ENCODE results near the gene DRGX. TPM values are rescaled to one million over a fixed set of nuclear protein-coding genes. Genes with fewer than 3 reads are reported as not detected.

DRGX gene
- total and polyA plus RNA-seq, 10 of the 15 experiments (the other 5 are each of a cell fraction or from before 2014, with no cell fraction given), result not detected

DNA sequence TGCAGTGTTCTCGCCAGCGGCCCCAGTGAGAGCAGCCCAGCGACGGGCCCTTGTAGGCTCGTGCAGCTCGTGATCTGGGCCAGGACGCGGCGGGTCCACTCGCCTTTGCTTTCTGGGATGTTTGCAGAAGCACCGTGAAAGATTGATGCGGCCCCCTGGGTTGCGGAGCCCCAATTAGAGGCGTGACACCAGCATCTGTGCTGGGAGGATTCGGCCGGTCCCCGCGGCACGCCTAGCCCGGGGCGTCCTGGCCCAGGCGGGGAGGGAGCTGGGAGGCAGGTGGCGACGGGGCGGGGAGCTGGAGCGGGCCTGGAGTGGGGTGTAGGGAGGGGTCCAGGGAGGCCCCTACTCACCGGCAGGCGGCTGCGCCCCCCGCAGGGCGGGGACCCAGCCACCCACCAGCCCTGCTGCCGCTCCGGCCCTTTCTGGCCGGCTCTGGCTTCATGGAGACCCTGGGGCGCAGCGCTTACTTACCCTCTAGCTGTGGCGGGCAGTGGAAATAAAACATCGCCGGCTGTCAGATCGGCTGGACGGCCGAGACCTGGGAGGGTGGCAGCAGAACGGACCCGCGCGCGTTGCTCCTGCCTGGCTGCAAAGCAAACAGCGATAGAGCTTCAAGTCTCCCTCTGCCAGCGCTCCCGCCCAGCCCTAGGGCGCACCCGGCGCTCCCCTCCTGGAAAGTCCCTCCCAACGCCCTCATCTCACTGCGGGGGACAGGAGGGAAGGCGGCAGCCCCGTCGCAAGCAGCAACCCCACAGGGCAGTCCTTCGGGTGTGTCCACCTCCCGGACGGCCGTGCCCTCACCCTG is 752 bp downstream of the DRGX start:
- 20% methylated on average over 53 of the region's 62 CpGs for WGBS (ENCODE audit: insufficient coverage, insufficient replicate concordance, low lambda C conversion rate, missing lambda C conversion rate)
- Histone ChIP-seq H3K4me1 (ENCODE audit: control insufficient read depth, insufficient read depth, low read length) (no peaks in the 10 kb centered on the region), H3K79me2 (ENCODE audit: control insufficient read depth, insufficient read depth, low read length) (no peaks in the 10 kb centered on the region), H3K27ac (ENCODE audit: control insufficient read depth, insufficient read depth) (no peak overlapping the region), H3K4me2 (ENCODE audit: control insufficient read depth, insufficient read depth) (0 out of 2 replicates have a peak overlapping the region, but pooled peaks have one; percentile 17), H4K20me1 (ENCODE audit: control insufficient read depth, insufficient read depth) (no peaks in the 10 kb centered on the region), H2AFZ (ENCODE audit: control insufficient read depth, low read depth, low read length) (no peak overlapping the region), H3K9me3 (replicated peaks; ENCODE audit: control insufficient read depth, insufficient read depth, low read length) (no peaks in the 10 kb centered on the region; the same call in 2 of the 3 replicates), H3K27me3 (replicated peaks in 1 of 2; ENCODE audit: control insufficient read depth in 2 of 2, insufficient read depth in 2 of 2, low read length in 1 of 2) (peaks cover 15 to 20% of the 10 kb centered on the region in 2 experiments), H3K9ac (ENCODE audit: control insufficient read depth, insufficient read depth, low read length) (no peak overlapping the region), H3K4me3 (no peak overlapping the region), H3K36me3 (ENCODE audit: control insufficient read depth in 2 of 2, insufficient read depth in 2 of 2, low read length in 1 of 2) (no peaks in the 10 kb centered on the region)
- TF ChIP-seq, protein P1, sequence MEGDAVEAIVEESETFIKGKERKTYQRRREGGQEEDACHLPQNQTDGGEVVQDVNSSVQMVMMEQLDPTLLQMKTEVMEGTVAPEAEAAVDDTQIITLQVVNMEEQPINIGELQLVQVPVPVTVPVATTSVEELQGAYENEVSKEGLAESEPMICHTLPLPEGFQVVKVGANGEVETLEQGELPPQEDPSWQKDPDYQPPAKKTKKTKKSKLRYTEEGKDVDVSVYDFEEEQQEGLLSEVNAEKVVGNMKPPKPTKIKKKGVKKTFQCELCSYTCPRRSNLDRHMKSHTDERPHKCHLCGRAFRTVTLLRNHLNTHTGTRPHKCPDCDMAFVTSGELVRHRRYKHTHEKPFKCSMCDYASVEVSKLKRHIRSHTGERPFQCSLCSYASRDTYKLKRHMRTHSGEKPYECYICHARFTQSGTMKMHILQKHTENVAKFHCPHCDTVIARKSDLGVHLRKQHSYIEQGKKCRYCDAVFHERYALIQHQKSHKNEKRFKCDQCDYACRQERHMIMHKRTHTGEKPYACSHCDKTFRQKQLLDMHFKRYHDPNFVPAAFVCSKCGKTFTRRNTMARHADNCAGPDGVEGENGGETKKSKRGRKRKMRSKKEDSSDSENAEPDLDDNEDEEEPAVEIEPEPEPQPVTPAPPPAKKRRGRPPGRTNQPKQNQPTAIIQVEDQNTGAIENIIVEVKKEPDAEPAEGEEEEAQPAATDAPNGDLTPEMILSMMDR (IDR thresholded peaks at IDR 0.05 in 2 of 3, conservative IDR thresholded peaks at IDR 0.05 in 1 of 3; ENCODE audit: control insufficient read depth in 2 of 3, extremely low read depth in 1 of 3, insufficient read depth in 1 of 3, low read depth in 3 of 3, low read length in 3 of 3), result no peak
- TF ChIP-seq MXI1 (IDR thresholded peaks at IDR 0.05; ENCODE audit: low read depth, low read length) (no peak), KAT2A (conservative IDR thresholded peaks at IDR 0.05; ENCODE audit: control insufficient read depth, low read depth, low read length) (no peak), RUNX3 (IDR thresholded peaks at IDR 0.05; ENCODE audit: low read length) (no peak), CBX3 (IDR thresholded peaks at IDR 0.05; ENCODE audit: borderline replicate concordance, low read depth) (no peak), POLR2AphosphoS5 (IDR thresholded peaks at IDR 0.05; ENCODE audit: low read length) (no peak), ZNF217 (IDR thresholded peaks at IDR 0.05) (no peak)
- TF ChIP-seq, protein P2, sequence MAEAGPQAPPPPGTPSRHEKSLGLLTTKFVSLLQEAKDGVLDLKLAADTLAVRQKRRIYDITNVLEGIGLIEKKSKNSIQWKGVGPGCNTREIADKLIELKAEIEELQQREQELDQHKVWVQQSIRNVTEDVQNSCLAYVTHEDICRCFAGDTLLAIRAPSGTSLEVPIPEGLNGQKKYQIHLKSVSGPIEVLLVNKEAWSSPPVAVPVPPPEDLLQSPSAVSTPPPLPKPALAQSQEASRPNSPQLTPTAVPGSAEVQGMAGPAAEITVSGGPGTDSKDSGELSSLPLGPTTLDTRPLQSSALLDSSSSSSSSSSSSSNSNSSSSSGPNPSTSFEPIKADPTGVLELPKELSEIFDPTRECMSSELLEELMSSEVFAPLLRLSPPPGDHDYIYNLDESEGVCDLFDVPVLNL (IDR thresholded peaks at IDR 0.05; ENCODE audit: low read depth, low read length), result no peak
- TF ChIP-seq, protein P3, sequence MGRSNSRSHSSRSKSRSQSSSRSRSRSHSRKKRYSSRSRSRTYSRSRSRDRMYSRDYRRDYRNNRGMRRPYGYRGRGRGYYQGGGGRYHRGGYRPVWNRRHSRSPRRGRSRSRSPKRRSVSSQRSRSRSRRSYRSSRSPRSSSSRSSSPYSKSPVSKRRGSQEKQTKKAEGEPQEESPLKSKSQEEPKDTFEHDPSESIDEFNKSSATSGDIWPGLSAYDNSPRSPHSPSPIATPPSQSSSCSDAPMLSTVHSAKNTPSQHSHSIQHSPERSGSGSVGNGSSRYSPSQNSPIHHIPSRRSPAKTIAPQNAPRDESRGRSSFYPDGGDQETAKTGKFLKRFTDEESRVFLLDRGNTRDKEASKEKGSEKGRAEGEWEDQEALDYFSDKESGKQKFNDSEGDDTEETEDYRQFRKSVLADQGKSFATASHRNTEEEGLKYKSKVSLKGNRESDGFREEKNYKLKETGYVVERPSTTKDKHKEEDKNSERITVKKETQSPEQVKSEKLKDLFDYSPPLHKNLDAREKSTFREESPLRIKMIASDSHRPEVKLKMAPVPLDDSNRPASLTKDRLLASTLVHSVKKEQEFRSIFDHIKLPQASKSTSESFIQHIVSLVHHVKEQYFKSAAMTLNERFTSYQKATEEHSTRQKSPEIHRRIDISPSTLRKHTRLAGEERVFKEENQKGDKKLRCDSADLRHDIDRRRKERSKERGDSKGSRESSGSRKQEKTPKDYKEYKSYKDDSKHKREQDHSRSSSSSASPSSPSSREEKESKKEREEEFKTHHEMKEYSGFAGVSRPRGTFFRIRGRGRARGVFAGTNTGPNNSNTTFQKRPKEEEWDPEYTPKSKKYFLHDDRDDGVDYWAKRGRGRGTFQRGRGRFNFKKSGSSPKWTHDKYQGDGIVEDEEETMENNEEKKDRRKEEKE (IDR thresholded peaks at IDR 0.05), result no peak
- ChIA-PET POLR2A (no interaction called here), CTCF (interaction anchor here (1.0 kb wide), 1 partner anchor 13 kb away, joined by 3 read pairs; no protein-coding TSS in a partner anchor), SMC1A (ENCODE audit: uncharacterized antibody, unreplicated experiment) (interaction anchor here (0.5 kb wide), 1 partner anchor 444 kb away, joined by 3 read pairs; no protein-coding TSS in a partner anchor), RAD21 (ENCODE audit: unreplicated experiment) (interaction anchor here (1.6 kb wide), 1 partner anchor 17 kb away, joined by 3 read pairs; no protein-coding TSS in a partner anchor)
- FAIRE-seq, result no peak
- intact Hi-C loops (cut with micrococcal nuclease; ENCODE audit: unreplicated experiment), result no loop called here
- DNase-seq (ENCODE audit: low read depth, low spot score), result no peak
- peak; percentile 76 for ATAC-seq
- in situ Hi-C loops (cut with MboI), result no loop called here
- BruUV-seq (replicated peaks), result no TSS peak

Measured in GM12878 (cell line).